KMS-11 (cell line): ENCODE measurements around the gene AGAP2.

ENCODE experiments used
- H2AFZ ChIP-seq: fragments of 200-600 bp; sonication (generic); 2 replicates; pipeline ENCODE4 v1.6.1; 2016; ENCODE audit warnings: antibody characterized with exemption, mixed run types, low read depth
- H3K27ac ChIP-seq: fragments of 200-600 bp; sonication (generic); 2 replicates; pipeline ENCODE4 v1.6.1; 2016; ENCODE audit warnings: mild to moderate bottlenecking, mixed run types
- H3K27me3 ChIP-seq: fragments of 200-600 bp; sonication (generic); 2 replicates; pipeline ENCODE4 v1.6.1; 2017; ENCODE audit warnings: mild to moderate bottlenecking, low read depth, mixed run types, moderate library complexity; ENCODE audit not compliant: insufficient read depth
- H3K36me3 ChIP-seq: fragments of 200-600 bp; sonication (generic); 2 replicates; pipeline ENCODE4 v1.6.1; 2017; ENCODE audit warnings: mild to moderate bottlenecking, mixed run types; ENCODE audit not compliant: insufficient read depth
- H3K4me1 ChIP-seq: fragments of 200-600 bp; sonication (generic); 2 replicates; pipeline ENCODE4 v1.6.1; 2016; ENCODE audit warnings: mild to moderate bottlenecking, low read depth, mixed run types; ENCODE audit not compliant: poor library complexity, severe bottlenecking
- H3K4me2 ChIP-seq: fragments of 200-600 bp; sonication (generic); 2 replicates; pipeline ENCODE4 v1.7.0; 2016; ENCODE audit warnings: mild to moderate bottlenecking, mixed run types
- H3K4me3 ChIP-seq: fragments of 200-600 bp; sonication (generic); IDR thresholded peaks from 2 replicates; pipeline ENCODE4 v1.6.1; 2017; ENCODE audit warnings: low read depth, low read length, mixed read lengths; ENCODE audit not compliant: insufficient read depth
- H3K79me2 ChIP-seq: fragments of 200-600 bp; sonication (generic); 2 replicates; pipeline ENCODE4 v1.6.1; 2016; ENCODE audit warnings: low read depth, mixed run types; ENCODE audit not compliant: insufficient read depth
- H3K9ac ChIP-seq: fragments of 200-600 bp; sonication (generic); 2 replicates; pipeline ENCODE4 v1.6.1; 2016; ENCODE audit warnings: mild to moderate bottlenecking, mixed run types
- H4K20me1 ChIP-seq: fragments of 200-600 bp; sonication (generic); 2 replicates; pipeline ENCODE4 v1.6.1; 2016; ENCODE audit warnings: mild to moderate bottlenecking, mixed run types; ENCODE audit not compliant: insufficient read depth
- TF ChIP-seq, protein P1 (sequence below): fragments of 200-600 bp; sonication (generic); conservative IDR thresholded peaks from 2 replicates; pipeline ENCODE4 v1.6.1; 2017; ENCODE audit warnings: low read depth, mild to moderate bottlenecking, antibody characterized with exemption, low read length, moderate library complexity, mixed read lengths

AGAP2 gene

DNA sequence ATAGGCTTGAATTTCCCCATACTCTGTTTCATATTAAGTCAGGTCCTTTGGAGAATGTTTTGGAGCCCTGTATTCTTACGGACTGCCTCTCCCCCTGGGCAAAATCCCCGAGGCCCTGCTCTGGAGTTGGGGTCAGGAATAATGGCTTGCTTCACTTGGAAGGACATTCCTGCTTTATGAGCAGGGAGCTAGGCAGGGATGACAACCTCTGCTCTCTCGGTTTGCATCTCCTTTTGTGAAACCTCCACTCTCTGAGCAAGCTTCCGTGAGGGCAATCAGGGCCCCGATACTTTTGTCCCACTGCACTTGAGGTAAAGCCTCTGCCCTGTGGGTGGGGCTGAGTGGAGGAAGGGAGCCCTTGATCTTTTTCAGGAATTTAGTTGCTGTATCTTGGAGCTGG lies 25.3 kb downstream of the AGAP2 start:
- H3K4me3 ChIP-seq, result no peak overlapping the region
- H3K4me2 ChIP-seq, result no peak overlapping the region
- H3K4me1 ChIP-seq, result no peaks in the 10 kb centered on the region
- no peak overlapping the region for H2AFZ ChIP-seq
- no peak overlapping the region for H3K9ac ChIP-seq
- peaks cover 3% of the 10 kb centered on the region; the same call in 1 of the 2 replicates for H3K36me3 ChIP-seq
- no peaks in the 10 kb centered on the region for H3K79me2 ChIP-seq
- no peaks in the 10 kb centered on the region for H4K20me1 ChIP-seq
- H3K27ac ChIP-seq, result no peak overlapping the region
- no peaks in the 10 kb centered on the region for H3K27me3 ChIP-seq
- TF ChIP-seq, protein P1, sequence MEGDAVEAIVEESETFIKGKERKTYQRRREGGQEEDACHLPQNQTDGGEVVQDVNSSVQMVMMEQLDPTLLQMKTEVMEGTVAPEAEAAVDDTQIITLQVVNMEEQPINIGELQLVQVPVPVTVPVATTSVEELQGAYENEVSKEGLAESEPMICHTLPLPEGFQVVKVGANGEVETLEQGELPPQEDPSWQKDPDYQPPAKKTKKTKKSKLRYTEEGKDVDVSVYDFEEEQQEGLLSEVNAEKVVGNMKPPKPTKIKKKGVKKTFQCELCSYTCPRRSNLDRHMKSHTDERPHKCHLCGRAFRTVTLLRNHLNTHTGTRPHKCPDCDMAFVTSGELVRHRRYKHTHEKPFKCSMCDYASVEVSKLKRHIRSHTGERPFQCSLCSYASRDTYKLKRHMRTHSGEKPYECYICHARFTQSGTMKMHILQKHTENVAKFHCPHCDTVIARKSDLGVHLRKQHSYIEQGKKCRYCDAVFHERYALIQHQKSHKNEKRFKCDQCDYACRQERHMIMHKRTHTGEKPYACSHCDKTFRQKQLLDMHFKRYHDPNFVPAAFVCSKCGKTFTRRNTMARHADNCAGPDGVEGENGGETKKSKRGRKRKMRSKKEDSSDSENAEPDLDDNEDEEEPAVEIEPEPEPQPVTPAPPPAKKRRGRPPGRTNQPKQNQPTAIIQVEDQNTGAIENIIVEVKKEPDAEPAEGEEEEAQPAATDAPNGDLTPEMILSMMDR, result no peak

DNA sequence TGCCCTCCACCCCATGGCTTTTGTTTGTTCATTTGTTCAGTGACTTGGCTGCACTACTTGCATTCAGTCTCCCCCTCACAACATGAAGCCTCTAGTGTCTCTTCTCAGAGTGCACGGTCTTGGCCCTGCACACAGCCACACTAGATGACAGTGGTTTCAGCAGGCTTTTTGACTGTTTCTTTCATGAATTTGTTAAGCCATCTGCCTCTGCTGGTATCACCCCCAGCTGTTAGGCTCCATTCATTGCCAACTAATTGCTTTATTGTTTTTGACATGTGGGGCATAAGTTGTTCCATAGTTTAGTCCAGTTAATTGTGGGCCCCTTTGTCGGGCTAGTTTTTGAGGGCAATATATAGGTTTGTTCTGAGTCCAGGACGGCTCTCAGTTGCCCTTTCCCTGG lies 25.8 kb downstream of the AGAP2 start:
- H3K36me3 ChIP-seq, result no peaks in the 10 kb centered on the region; the same call in 1 of the 2 replicates
- H2AFZ ChIP-seq, result no peak overlapping the region
- H3K4me2 ChIP-seq, result no peak overlapping the region
- H4K20me1 ChIP-seq, result no peaks in the 10 kb centered on the region
- H3K79me2 ChIP-seq, result no peaks in the 10 kb centered on the region
- H3K9ac ChIP-seq, result no peak overlapping the region
- H3K4me1 ChIP-seq, result no peaks in the 10 kb centered on the region
- TF ChIP-seq, protein P1, result no peak
- H3K27ac ChIP-seq, result no peak overlapping the region
- H3K27me3 ChIP-seq, result no peaks in the 10 kb centered on the region
- H3K4me3 ChIP-seq, result no peak overlapping the region

DNA sequence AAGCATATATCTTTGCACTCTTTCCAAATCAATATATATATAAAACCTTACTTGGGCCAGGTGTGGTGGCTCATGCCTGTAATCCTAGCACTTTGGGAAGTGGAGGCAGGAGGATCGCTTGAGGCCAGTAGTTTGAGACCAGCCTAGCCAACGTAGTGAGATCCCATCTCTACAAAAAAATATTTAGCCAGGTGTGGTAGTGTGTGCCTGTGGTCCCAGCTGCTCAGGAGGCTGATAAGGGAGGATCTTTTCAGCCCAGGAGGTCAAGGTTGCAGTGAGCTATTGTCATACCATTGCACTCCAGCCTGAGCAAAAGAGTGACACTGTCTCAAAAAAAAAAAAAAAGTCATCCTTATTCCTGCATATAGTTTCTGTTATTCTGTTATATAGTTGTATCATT lies 30.2 kb downstream of the AGAP2 start:
- no peak overlapping the region for H3K9ac ChIP-seq
- no peaks in the 10 kb centered on the region for H3K79me2 ChIP-seq
- H3K4me2 ChIP-seq, result no peak overlapping the region
- no peaks in the 10 kb centered on the region for H4K20me1 ChIP-seq
- H3K36me3 ChIP-seq, result peaks cover 7% of the 10 kb centered on the region; the same call in 1 of the 2 replicates
- H3K27me3 ChIP-seq, result no peaks in the 10 kb centered on the region
- no peak overlapping the region for H3K27ac ChIP-seq
- TF ChIP-seq, protein P1, result no peak
- no peak overlapping the region for H2AFZ ChIP-seq
- no peak overlapping the region for H3K4me3 ChIP-seq
- no peaks in the 10 kb centered on the region for H3K4me1 ChIP-seq

DNA sequence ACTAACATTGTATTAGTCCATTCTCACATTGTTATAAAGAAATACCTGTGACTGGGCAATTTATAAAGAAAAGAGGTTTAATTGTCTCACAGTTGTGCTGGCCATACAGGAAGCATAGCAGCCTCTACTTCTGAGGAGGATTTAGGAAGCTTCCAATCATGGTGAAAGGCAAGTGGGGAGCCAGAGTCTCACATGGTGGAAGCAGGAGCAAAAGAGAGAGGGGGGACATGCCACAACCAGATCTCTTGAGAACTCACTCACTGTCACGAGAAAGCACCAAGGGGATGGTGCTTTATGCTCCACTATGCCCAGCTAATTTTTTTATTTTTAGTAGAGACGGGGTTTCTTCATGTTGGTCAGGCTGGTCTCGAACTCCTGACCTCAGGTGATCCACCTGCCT lies 31.3 kb downstream of the AGAP2 start:
- Histone ChIP-seq H3K9ac (no peak overlapping the region), H3K27me3 (no peaks in the 10 kb centered on the region), H3K4me3 (no peak overlapping the region), H3K79me2 (no peaks in the 10 kb centered on the region), H2AFZ (no peak overlapping the region), H3K36me3 (peaks cover 7% of the 10 kb centered on the region; the same call in 1 of the 2 replicates), H4K20me1 (no peaks in the 10 kb centered on the region), H3K27ac (no peak overlapping the region), H3K4me2 (no peak overlapping the region), H3K4me1 (no peaks in the 10 kb centered on the region)
- TF ChIP-seq, protein P1, result no peak

DNA sequence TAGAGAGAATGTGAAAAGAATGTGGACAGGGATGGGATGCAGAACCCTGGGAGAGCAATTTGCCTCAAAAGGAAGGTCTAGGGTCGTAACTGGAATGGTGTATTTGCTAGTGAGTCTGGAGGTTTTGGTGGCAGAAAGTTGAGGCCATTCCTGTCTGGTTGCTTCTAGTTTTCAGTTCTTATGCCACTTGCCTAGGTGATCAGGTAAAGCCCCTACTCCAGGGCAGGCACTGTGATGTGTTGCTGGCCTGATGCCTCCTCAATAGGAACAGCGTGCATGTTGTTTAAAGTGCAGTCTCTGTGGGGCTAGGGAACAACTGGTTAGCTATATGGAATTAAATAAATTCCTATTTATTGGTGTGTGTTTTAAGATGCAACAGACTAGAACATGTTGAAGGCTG lies 38.2 kb downstream of the AGAP2 start:
- TF ChIP-seq, protein P1, result no peak
- no peak overlapping the region for H3K27ac ChIP-seq
- H3K79me2 ChIP-seq, result peaks cover 2% of the 10 kb centered on the region
- no peak overlapping the region for H3K4me2 ChIP-seq
- H3K9ac ChIP-seq, result no peak overlapping the region
- H3K27me3 ChIP-seq, result no peaks in the 10 kb centered on the region
- H3K4me3 ChIP-seq, result no peak overlapping the region
- no peak overlapping the region for H2AFZ ChIP-seq
- H4K20me1 ChIP-seq, result no peaks in the 10 kb centered on the region
- peaks cover 2% of the 10 kb centered on the region for H3K4me1 ChIP-seq
- H3K36me3 ChIP-seq, result peaks cover 7% of the 10 kb centered on the region; the same call in 1 of the 2 replicates
